DOHH2 (cell line): ENCODE results near the gene HORMAD2.

Experiments used
- H3F3A ChIP-seq: fragments of 200-600 bp; sonication (generic), shearing (Covaris generic); 2 replicates; pipeline ENCODE4 v1.6.0; 2016; ENCODE audit warnings: antibody characterized with exemption, mild to moderate bottlenecking; ENCODE audit not compliant: control insufficient read depth, insufficient read depth
- H3K27ac ChIP-seq: fragments of 200-600 bp; sonication (generic); 2 replicates; pipeline ENCODE4 v1.5.1; 2014; ENCODE audit warnings: low read depth, mild to moderate bottlenecking, low read length, moderate library complexity
- H3K27me3 ChIP-seq: fragments of 200-600 bp; sonication (generic); 2 replicates; pipeline ENCODE4 v1.6.1; 2014; ENCODE audit warnings: mild to moderate bottlenecking, low read length, mixed read lengths; ENCODE audit not compliant: control insufficient read depth
- H3K36me3 ChIP-seq: fragments of 200-600 bp; sonication (generic); 2 replicates; pipeline ENCODE4 v1.6.1; 2014; ENCODE audit warnings: mild to moderate bottlenecking, low read length, moderate library complexity, mixed read lengths; ENCODE audit not compliant: control insufficient read depth
- H3K4me1 ChIP-seq: fragments of 200-600 bp; sonication (generic); 2 replicates; pipeline ENCODE4 v1.6.1; 2014; ENCODE audit warnings: mild to moderate bottlenecking, low read length, mixed read lengths; ENCODE audit not compliant: control insufficient read depth
- H3K4me2 ChIP-seq: fragments of 200-600 bp; sonication (generic); 2 replicates; pipeline ENCODE4 v1.6.0; 2014; ENCODE audit warnings: mild to moderate bottlenecking, low read length, moderate library complexity
- H3K4me3 ChIP-seq: fragments of 200-600 bp; sonication (generic); 2 replicates; pipeline ENCODE4 v1.5.1; 2014; ENCODE audit warnings: mild to moderate bottlenecking, low read length, mixed read lengths
- H3K79me2 ChIP-seq: fragments of 200-600 bp; sonication (generic); 2 replicates; pipeline ENCODE4 v1.6.1; 2014; ENCODE audit warnings: mild to moderate bottlenecking, low read length, mixed read lengths; ENCODE audit not compliant: control insufficient read depth
- H3K9me2 ChIP-seq: fragments of 200-600 bp; sonication (generic); replicated peaks from 2 replicates; pipeline ENCODE4 v1.6.1; 2014; ENCODE audit warnings: mild to moderate bottlenecking, low read length, mixed read lengths; ENCODE audit not compliant: control insufficient read depth
- H3K9me3 ChIP-seq: fragments of 200-600 bp; sonication (generic); 2 replicates; pipeline ENCODE4 v1.6.1; 2014; ENCODE audit warnings: antibody characterized with exemption, low read length, mixed read lengths; ENCODE audit not compliant: control insufficient read depth, insufficient read depth
- H4K20me1 ChIP-seq: fragments of 200-600 bp; sonication (generic); 2 replicates; pipeline ENCODE4 v1.6.0; 2014; ENCODE audit warnings: low read depth, mild to moderate bottlenecking, antibody characterized with exemption, low read length, moderate library complexity; ENCODE audit not compliant: control insufficient read depth, insufficient read depth
- EZH2phosphoT487 ChIP-seq: fragments of 200-600 bp; sonication (generic); IDR thresholded peaks from 2 replicates; pipeline ENCODE4 v1.6.1; 2017; ENCODE audit warnings: borderline replicate concordance, mild to moderate bottlenecking, antibody characterized with exemption, low read length, moderate library complexity, mixed read lengths
- TF ChIP-seq, protein P1 (sequence below): fragments of 200-600 bp; sonication (generic); IDR thresholded peaks from one replicate; pipeline ENCODE4 v1.5.1; 2014; ENCODE audit warnings: antibody characterized with exemption, mild to moderate bottlenecking, low read depth, low read length; ENCODE audit not compliant: poor library complexity, severe bottlenecking

HORMAD2 gene

DNA sequence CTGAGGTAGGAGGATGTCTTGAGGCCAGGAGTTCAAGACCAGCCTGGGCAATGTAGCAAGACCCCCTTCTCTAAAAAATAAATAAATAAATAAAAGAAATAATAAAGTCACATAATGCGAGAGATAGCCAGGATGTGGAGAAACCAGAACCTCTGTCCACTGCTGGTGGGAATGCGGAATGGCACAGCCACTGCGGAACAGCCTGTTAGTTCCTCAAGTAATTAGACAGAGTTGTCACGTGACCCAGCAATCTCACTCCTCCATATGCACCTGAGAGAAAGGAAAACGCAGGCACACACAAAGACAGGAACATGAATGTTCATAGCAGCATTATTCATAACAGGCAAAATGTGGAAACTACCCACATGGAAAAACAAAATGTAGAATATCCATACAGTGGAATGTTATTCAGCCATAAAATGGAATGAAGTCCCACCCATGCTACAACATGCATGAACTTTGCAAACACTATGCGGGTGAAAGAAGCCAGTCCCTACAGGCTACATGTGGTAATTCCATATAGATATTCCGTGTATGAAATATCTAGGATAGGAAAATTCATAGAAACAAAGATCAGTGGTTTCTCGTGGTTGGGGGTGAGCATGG is 138.9 kb downstream of the HORMAD2 start:
- H3K9me2 ChIP-seq, result no peaks in the 10 kb centered on the region
- H3K9me3 ChIP-seq, result no peaks in the 10 kb centered on the region
- TF ChIP-seq, protein P1, sequence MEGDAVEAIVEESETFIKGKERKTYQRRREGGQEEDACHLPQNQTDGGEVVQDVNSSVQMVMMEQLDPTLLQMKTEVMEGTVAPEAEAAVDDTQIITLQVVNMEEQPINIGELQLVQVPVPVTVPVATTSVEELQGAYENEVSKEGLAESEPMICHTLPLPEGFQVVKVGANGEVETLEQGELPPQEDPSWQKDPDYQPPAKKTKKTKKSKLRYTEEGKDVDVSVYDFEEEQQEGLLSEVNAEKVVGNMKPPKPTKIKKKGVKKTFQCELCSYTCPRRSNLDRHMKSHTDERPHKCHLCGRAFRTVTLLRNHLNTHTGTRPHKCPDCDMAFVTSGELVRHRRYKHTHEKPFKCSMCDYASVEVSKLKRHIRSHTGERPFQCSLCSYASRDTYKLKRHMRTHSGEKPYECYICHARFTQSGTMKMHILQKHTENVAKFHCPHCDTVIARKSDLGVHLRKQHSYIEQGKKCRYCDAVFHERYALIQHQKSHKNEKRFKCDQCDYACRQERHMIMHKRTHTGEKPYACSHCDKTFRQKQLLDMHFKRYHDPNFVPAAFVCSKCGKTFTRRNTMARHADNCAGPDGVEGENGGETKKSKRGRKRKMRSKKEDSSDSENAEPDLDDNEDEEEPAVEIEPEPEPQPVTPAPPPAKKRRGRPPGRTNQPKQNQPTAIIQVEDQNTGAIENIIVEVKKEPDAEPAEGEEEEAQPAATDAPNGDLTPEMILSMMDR, result no peak
- no peak for TF ChIP-seq EZH2phosphoT487
- H3K27me3 ChIP-seq, result peaks cover 41% of the 10 kb centered on the region
- no peaks in the 10 kb centered on the region for H3K79me2 ChIP-seq
- no peak overlapping the region for H3K4me2 ChIP-seq
- peaks cover 19% of the 10 kb centered on the region for H3K4me1 ChIP-seq
- H4K20me1 ChIP-seq, result no peaks in the 10 kb centered on the region
- H3K36me3 ChIP-seq, result no peaks in the 10 kb centered on the region
- no peak overlapping the region for H3K4me3 ChIP-seq
- H3K27ac ChIP-seq, result no peak overlapping the region
- no peaks in the 10 kb centered on the region for H3F3A ChIP-seq

DNA sequence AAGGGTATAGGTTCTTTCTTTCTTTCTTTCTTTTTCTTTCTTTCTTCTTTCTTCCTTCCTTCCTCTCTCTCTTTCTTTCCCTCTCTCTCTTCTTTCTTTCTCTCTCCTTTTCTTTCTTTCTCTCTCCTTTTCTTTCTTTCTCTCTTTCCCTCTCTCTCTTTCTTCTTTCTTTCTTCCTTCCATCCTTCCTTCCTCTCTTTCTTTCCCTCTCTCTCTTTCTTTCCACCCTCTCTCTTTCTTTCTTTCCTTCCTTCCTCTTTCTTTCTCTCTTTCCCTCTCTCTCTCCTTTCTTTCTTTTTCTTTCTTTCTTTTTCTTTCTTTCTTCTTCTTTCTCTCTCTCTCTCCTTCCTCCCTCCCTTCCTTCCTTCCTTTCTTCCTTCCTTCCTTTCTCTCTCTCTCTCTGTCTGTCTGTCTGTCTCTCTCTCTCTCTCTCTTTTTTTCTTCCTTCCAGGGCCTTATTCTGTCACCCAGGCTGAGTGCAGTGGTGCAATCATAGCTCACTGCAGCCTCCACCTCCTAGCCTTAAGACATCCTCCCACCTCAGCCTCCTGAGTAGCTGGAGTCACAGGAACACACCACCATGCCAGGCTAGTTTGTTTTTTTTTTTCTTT is 139.5 kb downstream of the HORMAD2 start:
- Histone ChIP-seq H3K9me3 (no peaks in the 10 kb centered on the region), H3K36me3 (no peaks in the 10 kb centered on the region), H3K27me3 (peaks cover 40% of the 10 kb centered on the region), H3K4me1 (peaks cover 19% of the 10 kb centered on the region), H3K4me3 (no peak overlapping the region), H3K79me2 (no peaks in the 10 kb centered on the region), H3K4me2 (no peak overlapping the region), H4K20me1 (no peaks in the 10 kb centered on the region), H3K9me2 (no peaks in the 10 kb centered on the region), H3F3A (no peaks in the 10 kb centered on the region), H3K27ac (no peak overlapping the region)
- TF ChIP-seq, protein P1, result no peak
- TF ChIP-seq EZH2phosphoT487, result no peak

DNA sequence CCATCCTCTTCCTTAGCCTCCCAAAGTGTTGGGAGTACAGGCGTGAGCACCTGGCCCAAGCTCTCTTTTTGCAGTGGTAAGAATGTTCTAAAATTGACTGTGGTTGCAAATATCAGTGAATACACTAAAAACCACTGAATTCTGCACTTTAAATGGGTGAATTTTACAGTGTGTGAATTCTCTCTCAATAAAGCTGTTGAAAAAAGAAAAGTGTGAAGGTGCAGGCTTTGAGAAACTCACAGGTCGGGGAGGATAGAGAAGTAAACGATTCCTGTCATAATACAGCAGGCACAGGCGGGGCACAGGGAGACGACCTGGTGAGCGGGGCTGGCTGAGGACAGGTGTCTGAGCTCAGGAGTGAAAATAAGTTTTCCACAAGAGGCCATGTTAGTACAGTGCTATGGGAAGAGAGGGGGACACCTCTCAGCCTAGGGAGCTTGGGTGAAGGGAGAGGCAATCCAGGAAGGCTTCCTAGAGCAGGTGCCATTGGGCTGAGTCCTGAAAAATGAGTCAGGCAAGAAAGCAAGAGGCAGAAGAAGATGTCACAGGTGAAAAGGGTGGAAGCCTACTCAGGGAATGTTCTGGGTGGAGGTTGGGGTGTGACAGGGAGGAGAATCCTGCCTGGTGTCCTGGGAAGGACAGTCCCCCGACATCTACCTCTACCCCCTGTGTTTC is 140.2 kb downstream of the HORMAD2 start:
- no peak overlapping the region for H3K4me2 ChIP-seq
- H3K36me3 ChIP-seq, result no peaks in the 10 kb centered on the region
- H3K27me3 ChIP-seq, result peaks cover 36% of the 10 kb centered on the region
- TF ChIP-seq, protein P1, result no peak
- no peak for TF ChIP-seq EZH2phosphoT487
- H4K20me1 ChIP-seq, result no peaks in the 10 kb centered on the region
- no peak overlapping the region for H3K27ac ChIP-seq
- H3K4me1 ChIP-seq, result peaks cover 19% of the 10 kb centered on the region
- H3K9me3 ChIP-seq, result no peaks in the 10 kb centered on the region
- H3K9me2 ChIP-seq, result no peaks in the 10 kb centered on the region
- no peaks in the 10 kb centered on the region for H3K79me2 ChIP-seq
- H3F3A ChIP-seq, result no peaks in the 10 kb centered on the region
- no peak overlapping the region for H3K4me3 ChIP-seq
